Upper lobe of left lung (tissue), 6 donors: Measurements from ENCODE around the gene OR11A1. TPM values are rescaled to one million over a fixed set of nuclear protein-coding genes. Genes with fewer than 3 reads are reported as not detected.
"Not testable (repeated sequence)": the region's sequence is repeated elsewhere in the genome, so short reads cannot be mapped to it uniquely, and the experiment has no call there.

ENCODE experiments used
- ATAC-seq, 2 donors: fragments of 200-7000 bp; cut with Tn5 transposase; one replicate each; pipeline ENCODE4 v1.9.1; 2022; ENCODE audit warnings: mild to moderate bottlenecking in 2 of 2, moderate library complexity in 2 of 2; ENCODE audit not compliant: low FRiP score in 2 of 2
- DNase-seq, 2 donors: peaks; one replicate each; pipeline ENCODE4 v3.0.0-alpha.2; 2019 to 2020
- H3K27ac ChIP-seq, 4 donors: fragments of 200-600 bp; sonication (generic); one replicate each; pipeline ENCODE4 v1.5.1; 2016 to 2019
- H3K27me3 ChIP-seq, 4 donors: fragments of 200-600 bp; sonication (generic); one replicate each; pipeline ENCODE4 v1.5.1; 2017 to 2019
- H3K36me3 ChIP-seq, 4 donors: fragments of 200-600 bp; sonication (generic); one replicate each; pipeline ENCODE4 v1.5.1; 2016 to 2019
- H3K4me1 ChIP-seq, 4 donors: fragments of 200-600 bp; sonication (generic); one replicate each; pipeline ENCODE4 v1.5.1; 2018 to 2019
- H3K4me3 ChIP-seq, 4 donors: fragments of 200-600 bp; sonication (generic); one replicate each; pipeline ENCODE4 v1.5.1; 2017 to 2019; ENCODE audit warnings: mild to moderate bottlenecking in 2 of 4, moderate library complexity in 1 of 4
- H3K9me3 ChIP-seq, 4 donors: fragments of 200-600 bp; sonication (generic); one replicate each; pipeline ENCODE4 v1.5.1; 2018 to 2019
- CTCF ChIP-seq, 6 experiments: fragments of 450-650 bp in 4 of 6; fragments of 200-600 bp in 2 of 6; sonication (generic) in 2 of 6; IDR thresholded peaks; one replicate each; pipeline ENCODE4 v1.5.1; 2016 to 2019; ENCODE audit warnings: antibody characterized with exemption in 6 of 6
- EP300 ChIP-seq, 4 donors: sonication (generic); formaldehyde crosslinking; IDR thresholded peaks; one replicate each; pipeline ENCODE4 v1.5.1; 2017; ENCODE audit warnings: antibody characterized with exemption in 4 of 4, control low read depth in 2 of 4
- POLR2A ChIP-seq, 4 donors: fragments of 450-650 bp; IDR thresholded peaks; one replicate each; pipeline ENCODE4 v1.5.1; 2016 to 2017; ENCODE audit warnings: antibody characterized with exemption in 4 of 4, mild to moderate bottlenecking in 2 of 4
- POLR2AphosphoS5 ChIP-seq, 2 donors: sonication (generic); formaldehyde crosslinking; IDR thresholded peaks; one replicate each; pipeline ENCODE4 v1.5.1; 2017; ENCODE audit warnings: antibody characterized with exemption in 2 of 2
- WGBS, 2 donors: methylation state at CpG; one replicate each; pipeline ENCODE4 v1.1.5; 2017 to 2018; 5-methylcytosine and 5-hydroxymethylcytosine counted together
- total RNA-seq, 6 donors: library from RNA; depleted of rRNA in 4 of 6; stranded (reverse); fragments of >200 nt in 4 of 6; gene quantifications; one replicate each; pipeline versions ENCODE4 v1.1.0 to v1.2.1, GENCODE V29; 2016 to 2021
- donor health status: DM: no; HTN: no; CAD: no; lungs with moderate emphysema.
- donor health status: DM: no; HTN: yes; CAD: no; lungs with severe emphysema.

Gene OR11A1
- total RNA-seq, 6 donors from 2014 or later, result not detected

GRCh38 chr6:29461021-29461814 lies 4.3 kb upstream of the OR11A1 start:
- WGBS, 2 donors, result 73 to 79% methylated on average over 5 of the region's 5 CpGs
- no peak for ATAC-seq

DNA sequence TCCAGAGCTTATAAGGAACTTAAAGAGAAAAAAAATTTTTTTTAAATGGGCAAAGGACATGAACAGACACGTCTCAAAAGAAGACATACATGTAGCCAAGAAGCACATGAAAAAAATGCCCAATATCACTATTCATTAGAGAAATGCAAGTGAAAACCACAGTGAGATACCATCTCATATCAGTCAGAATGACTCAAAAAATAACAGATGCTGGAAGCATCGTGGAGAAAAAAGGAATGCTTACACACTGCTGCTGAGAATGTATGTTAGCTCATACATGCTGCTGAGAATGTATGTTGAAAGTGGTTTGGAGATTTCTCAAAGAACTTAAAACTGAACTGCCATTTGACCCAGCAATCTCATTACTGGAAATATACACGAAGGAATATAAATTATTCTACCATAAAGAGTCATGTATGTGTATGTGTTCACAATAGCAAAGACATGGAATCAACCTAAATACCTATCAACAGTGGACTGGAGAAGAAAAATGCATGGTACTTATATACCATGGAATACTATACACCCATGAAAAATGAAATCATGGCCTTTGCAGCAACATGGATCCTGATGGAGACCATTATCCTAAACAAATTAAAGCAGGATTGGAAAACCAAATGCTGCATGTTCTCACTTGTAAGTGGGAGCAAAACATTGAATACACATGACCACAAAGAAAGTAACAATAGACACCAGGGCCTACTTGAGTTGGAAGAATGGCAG lies 5.2 kb downstream of the OR11A1 start:
- Histone ChIP-seq H3K4me3 (no peak overlapping the region), H3K4me1 (no peaks in the 10 kb centered on the region), H3K27me3 (no peaks in the 10 kb centered on the region), H3K36me3 (no peaks in the 10 kb centered on the region), H3K27ac (no peak overlapping the region), H3K9me3 (no peaks in the 10 kb centered on the region)
- TF ChIP-seq EP300 (IDR thresholded peaks at IDR 0.05) (no peak), POLR2A (IDR thresholded peaks at IDR 0.05) (no peak), POLR2AphosphoS5 (IDR thresholded peaks at IDR 0.05) (no peak), CTCF (IDR thresholded peaks at IDR 0.05) (no peak)
- DNase-seq (no peak), ATAC-seq (no peak)
- WGBS, 2 donors, result 66 to 84% methylated on average over 3 of the region's 3 CpGs

More at GRCh38 chr6:29461021-29461814, 4.3 kb upstream of the OR11A1 start:
- no peaks in the 10 kb centered on the region for H3K4me1 ChIP-seq
- no peak for DNase-seq
- H3K27ac ChIP-seq, result no peak overlapping the region
- TF ChIP-seq CTCF (IDR thresholded peaks at IDR 0.05) (no peak), POLR2A (IDR thresholded peaks at IDR 0.05) (no peak), POLR2AphosphoS5 (IDR thresholded peaks at IDR 0.05) (no peak), EP300 (IDR thresholded peaks at IDR 0.05) (no peak)
- H3K27me3 ChIP-seq, result no peaks in the 10 kb centered on the region
- H3K9me3 ChIP-seq, result no peaks in the 10 kb centered on the region
- H3K4me3 ChIP-seq, result no peak overlapping the region
- no peaks in the 10 kb centered on the region for H3K36me3 ChIP-seq

GRCh38 chr6:29447670-29448069 lies 9.2 kb downstream of the OR11A1 start:
- 95 to 100% methylated on average over 1 of the region's 1 CpG for WGBS, 2 donors

GRCh38 chr6:29444031-29444430 lies 12.8 kb downstream of the OR11A1 start:
- H3K27me3 ChIP-seq, H3K9me3 ChIP-seq, H3K36me3 ChIP-seq, DNase-seq, H3K4me1 ChIP-seq, H3K4me3 ChIP-seq, ATAC-seq, H3K27ac ChIP-seq: not testable (repeated sequence)
- 82 to 91% methylated on average over 1 of the region's 1 CpG for WGBS, 2 donors

More at GRCh38 chr6:29447670-29448069, 9.2 kb downstream of the OR11A1 start:
- ATAC-seq, result no peak
- no peaks in the 10 kb centered on the region for H3K9me3 ChIP-seq
- H3K4me3 ChIP-seq, result no peak overlapping the region
- no peak for DNase-seq
- H3K27me3 ChIP-seq, result no peaks in the 10 kb centered on the region
- H3K4me1 ChIP-seq, result no peaks in the 10 kb centered on the region
- TF ChIP-seq EP300 (IDR thresholded peaks at IDR 0.05), result no peak
- TF ChIP-seq POLR2A (IDR thresholded peaks at IDR 0.05), result no peak
- TF ChIP-seq POLR2AphosphoS5 (IDR thresholded peaks at IDR 0.05), result no peak
- TF ChIP-seq CTCF (IDR thresholded peaks at IDR 0.05), result no peak
- no peaks in the 10 kb centered on the region for H3K36me3 ChIP-seq
- H3K27ac ChIP-seq, result no peak overlapping the region

DNA sequence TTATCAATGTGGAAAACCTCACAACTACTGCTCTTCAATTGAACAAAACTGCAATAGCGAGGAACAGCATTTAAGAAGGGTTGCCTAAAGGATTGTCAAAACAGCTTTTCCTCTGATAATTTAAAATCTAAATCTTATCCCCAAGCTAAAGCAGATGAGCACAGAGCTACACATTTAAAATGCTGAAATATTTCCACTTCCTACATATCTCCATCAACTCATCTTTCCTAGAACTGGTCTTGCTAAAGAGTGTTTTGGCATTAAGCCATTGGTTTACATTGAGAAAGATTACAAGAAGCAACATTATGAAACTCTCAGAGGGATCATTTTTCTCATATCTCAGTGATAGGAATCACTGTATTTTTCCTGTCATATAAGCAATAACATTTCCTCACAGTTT lies 14.2 kb downstream of the OR11A1 start:
- no peak for TF ChIP-seq POLR2A (IDR thresholded peaks at IDR 0.05)
- no peak for TF ChIP-seq CTCF (IDR thresholded peaks at IDR 0.05)
- no peak for TF ChIP-seq POLR2AphosphoS5 (IDR thresholded peaks at IDR 0.05)
- no peak for TF ChIP-seq EP300 (IDR thresholded peaks at IDR 0.05)
- 72 to 74% methylated on average over 1 of the region's 1 CpG for WGBS, 2 donors
- Histone ChIP-seq H3K4me1 (no peaks in the 10 kb centered on the region), H3K4me3 (no peak overlapping the region), H3K27ac (no peak overlapping the region), H3K9me3 (no peaks in the 10 kb centered on the region), H3K27me3 (no peaks in the 10 kb centered on the region), H3K36me3 (no peaks in the 10 kb centered on the region)
- no peak for DNase-seq
- no peak for ATAC-seq
